ENCODE data around the gene TCFL5. TPM values are rescaled to one million over a fixed set of nuclear protein-coding genes. Genes with fewer than 3 reads are reported as not detected.

Gene TCFL5
- total RNA-seq, 1 donor from 2014 or later = 12.8 TPM

DNA sequence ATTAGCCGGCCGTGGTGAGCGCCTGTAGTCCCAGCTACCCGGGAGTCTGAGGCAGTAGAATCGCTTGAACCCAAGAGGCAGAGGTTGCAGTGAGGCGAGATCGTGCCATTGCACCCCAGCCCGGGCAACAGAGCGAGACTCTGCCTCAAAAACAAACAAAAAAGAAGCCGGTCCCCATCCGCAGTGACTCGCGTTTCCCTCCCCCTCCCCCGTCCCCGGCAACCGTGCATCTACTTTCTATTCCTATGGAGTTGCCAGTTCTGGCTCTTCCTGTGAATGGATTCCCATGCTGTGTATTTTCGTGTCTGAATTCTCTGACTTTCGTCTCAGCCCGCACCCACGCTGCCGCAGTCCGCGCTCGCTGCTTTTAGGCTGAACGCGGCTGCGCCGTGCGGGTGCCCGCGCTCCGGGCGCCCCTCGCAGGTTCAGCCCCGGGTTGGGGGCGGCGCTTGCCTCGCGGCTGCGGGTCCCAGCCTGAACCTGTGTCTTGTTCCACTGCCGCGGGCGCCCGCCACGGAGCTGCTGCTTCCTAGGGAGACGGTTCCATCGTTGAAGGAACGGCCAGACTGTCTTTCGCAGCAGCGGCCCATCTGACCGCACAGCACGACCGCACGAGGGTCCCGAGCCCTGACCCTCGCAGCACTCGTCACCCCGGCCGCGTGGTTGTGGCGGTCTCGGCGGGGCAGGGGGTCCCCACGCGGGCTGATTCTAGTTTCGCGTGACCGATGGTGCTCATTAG is 66.4 kb downstream of the TCFL5 start:
- Mint-ChIP-seq H3K36me3 (ENCODE audit: unreplicated experiment) (peaks cover 17% of the 10 kb centered on the region), H3K27me3 (ENCODE audit: unreplicated experiment) (no peaks in the 10 kb centered on the region)
- TF ChIP-seq, protein P1, sequence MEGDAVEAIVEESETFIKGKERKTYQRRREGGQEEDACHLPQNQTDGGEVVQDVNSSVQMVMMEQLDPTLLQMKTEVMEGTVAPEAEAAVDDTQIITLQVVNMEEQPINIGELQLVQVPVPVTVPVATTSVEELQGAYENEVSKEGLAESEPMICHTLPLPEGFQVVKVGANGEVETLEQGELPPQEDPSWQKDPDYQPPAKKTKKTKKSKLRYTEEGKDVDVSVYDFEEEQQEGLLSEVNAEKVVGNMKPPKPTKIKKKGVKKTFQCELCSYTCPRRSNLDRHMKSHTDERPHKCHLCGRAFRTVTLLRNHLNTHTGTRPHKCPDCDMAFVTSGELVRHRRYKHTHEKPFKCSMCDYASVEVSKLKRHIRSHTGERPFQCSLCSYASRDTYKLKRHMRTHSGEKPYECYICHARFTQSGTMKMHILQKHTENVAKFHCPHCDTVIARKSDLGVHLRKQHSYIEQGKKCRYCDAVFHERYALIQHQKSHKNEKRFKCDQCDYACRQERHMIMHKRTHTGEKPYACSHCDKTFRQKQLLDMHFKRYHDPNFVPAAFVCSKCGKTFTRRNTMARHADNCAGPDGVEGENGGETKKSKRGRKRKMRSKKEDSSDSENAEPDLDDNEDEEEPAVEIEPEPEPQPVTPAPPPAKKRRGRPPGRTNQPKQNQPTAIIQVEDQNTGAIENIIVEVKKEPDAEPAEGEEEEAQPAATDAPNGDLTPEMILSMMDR (IDR thresholded peaks at IDR 0.05) = no peak

DNA sequence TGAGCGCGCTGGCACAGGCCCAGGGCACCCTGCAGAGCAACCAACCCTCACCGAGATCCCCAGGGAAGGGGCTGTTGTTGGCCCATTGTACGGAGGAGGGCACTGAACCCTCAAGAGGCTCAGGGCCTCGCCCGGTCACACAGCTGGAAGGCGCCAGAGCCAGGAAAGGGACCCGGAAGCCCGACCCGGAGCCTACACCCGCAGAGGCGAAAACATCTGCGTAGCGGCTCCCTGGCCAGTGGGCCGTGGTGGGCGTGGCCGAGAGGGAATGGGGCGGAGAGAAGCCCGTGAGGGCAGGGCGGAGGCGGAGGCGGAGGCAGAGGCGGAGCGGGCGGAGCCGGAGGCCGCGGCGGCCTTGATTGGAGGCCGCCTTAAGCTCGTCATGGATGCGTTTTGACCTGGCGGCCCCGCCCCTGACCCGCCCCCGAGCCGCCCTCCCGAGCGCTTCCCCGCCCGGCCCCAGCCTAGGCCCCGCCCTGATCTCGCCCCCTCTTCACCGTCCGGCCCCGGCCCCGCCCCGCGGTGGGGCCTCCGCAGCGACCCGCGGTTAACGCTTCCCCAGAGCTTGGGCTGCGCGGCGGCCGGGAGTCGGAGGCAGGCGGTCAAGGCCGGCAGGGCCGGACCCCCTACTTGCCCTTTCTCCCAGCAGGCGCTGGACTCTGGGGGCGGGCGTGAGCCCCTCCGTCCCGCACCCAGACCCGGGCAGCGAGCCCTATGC is 67.5 kb downstream of the TCFL5 start:
- no peaks in the 10 kb centered on the region for H3K27me3 Mint-ChIP-seq (ENCODE audit: unreplicated experiment)
- H3K36me3 Mint-ChIP-seq (ENCODE audit: unreplicated experiment) = peaks cover 11% of the 10 kb centered on the region
- H3K9me3 Mint-ChIP-seq (ENCODE audit: unreplicated experiment) = no peaks in the 10 kb centered on the region
- H3K4me3 Mint-ChIP-seq (ENCODE audit: unreplicated experiment) = peak overlapping the region; percentile 71
- peak overlapping the region; percentile 69 for H3K27ac Mint-ChIP-seq (ENCODE audit: unreplicated experiment)
- H3K4me1 Mint-ChIP-seq (ENCODE audit: unreplicated experiment) = peaks cover 34% of the 10 kb centered on the region
- TF ChIP-seq, protein P1 (IDR thresholded peaks at IDR 0.05) = no peak
- peak; percentile 98 for DNase-seq (ENCODE audit: extremely low spot score, unreplicated experiment)

More for the DNA sequence above, 66.4 kb downstream of the TCFL5 start:
- Mint-ChIP-seq H3K27ac (ENCODE audit: unreplicated experiment) (peak overlapping the region; percentile 77), H3K4me1 (ENCODE audit: unreplicated experiment) (peaks cover 34% of the 10 kb centered on the region), H3K9me3 (ENCODE audit: unreplicated experiment) (no peaks in the 10 kb centered on the region), H3K4me3 (ENCODE audit: unreplicated experiment) (peak overlapping the region; percentile 71)
- no peak for DNase-seq (ENCODE audit: extremely low spot score, unreplicated experiment)

DNA sequence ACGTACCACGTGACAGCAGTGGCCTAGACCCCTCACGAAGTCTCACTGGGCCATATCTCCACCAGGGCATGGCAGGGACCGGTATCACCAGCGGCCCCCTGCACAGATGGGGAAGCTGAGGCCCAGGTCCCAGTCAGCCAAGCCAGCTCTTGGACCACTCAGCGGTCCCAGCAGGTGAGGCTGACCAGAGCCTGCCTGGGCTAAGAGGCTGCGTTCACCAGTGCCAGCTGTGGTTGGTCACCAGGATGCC is 67.9 kb downstream of the TCFL5 start:
- Mint-ChIP-seq H3K27me3 (ENCODE audit: unreplicated experiment) (peaks cover 2% of the 10 kb centered on the region), H3K4me3 (ENCODE audit: unreplicated experiment) (no peak overlapping the region), H3K36me3 (ENCODE audit: unreplicated experiment) (peaks cover 6% of the 10 kb centered on the region), H3K9me3 (ENCODE audit: unreplicated experiment) (no peaks in the 10 kb centered on the region), H3K27ac (ENCODE audit: unreplicated experiment) (peak overlapping the region; percentile 64), H3K4me1 (ENCODE audit: unreplicated experiment) (peaks cover 34% of the 10 kb centered on the region)
- TF ChIP-seq, protein P1 (IDR thresholded peaks at IDR 0.05) = no peak
- no peak for DNase-seq (ENCODE audit: extremely low spot score, unreplicated experiment)

DNA sequence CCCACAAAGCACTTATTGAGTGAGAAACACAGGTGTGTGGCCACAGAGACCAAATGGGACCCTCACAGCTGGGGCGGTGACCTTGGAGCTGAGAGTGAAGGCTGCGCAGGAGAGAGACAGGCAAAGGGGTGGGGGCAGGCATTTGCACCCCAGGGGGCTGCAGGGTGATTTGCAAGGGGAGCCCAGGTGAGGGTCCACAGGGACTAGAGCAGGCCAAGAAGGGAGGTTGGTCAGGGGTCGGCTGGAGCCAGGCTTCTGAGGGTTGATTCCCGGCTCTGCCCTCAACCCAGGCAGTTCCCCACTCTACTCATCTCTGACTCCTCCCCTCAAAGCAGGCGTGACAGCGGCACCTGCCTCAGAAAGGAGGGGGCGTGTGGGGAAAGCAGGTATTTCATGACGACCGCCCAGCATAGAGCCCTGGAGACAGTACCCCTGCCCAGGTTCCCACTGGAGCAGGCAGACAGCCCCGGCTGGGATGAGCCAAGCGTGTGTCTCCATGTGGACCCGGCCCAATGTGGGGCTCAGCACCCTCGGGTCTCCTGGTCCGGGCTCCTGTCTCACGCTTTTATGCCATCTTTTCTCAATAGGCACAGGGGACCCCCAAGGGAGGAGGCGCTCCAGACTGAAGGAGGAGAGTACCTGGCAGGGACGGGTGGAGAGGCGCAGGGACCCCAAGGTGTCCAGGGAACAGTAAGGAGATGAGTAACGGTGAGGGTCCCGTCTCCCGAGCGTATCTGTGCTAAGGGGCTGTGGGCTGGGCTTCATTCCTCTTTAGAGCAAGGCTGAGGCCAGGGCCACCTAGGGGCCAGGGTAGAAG is 68.5 kb downstream of the TCFL5 start:
- no peak for DNase-seq (ENCODE audit: extremely low spot score, unreplicated experiment)
- peaks cover 30% of the 10 kb centered on the region for H3K4me1 Mint-ChIP-seq (ENCODE audit: unreplicated experiment)
- no peak overlapping the region for H3K27ac Mint-ChIP-seq (ENCODE audit: unreplicated experiment)
- H3K9me3 Mint-ChIP-seq (ENCODE audit: unreplicated experiment) = no peaks in the 10 kb centered on the region
- H3K36me3 Mint-ChIP-seq (ENCODE audit: unreplicated experiment) = peaks cover under 1% of the 10 kb centered on the region
- TF ChIP-seq, protein P1 (IDR thresholded peaks at IDR 0.05) = no peak
- no peak overlapping the region for H3K4me3 Mint-ChIP-seq (ENCODE audit: unreplicated experiment)
- peaks cover 8% of the 10 kb centered on the region for H3K27me3 Mint-ChIP-seq (ENCODE audit: unreplicated experiment)

Data from osteocyte (in vitro differentiated cells).